ENCODE measurements around the gene SORL1-AS1.
A peak's percentile ranks its signal among the peaks of the same experiment; 100 is the strongest.

The SORL1-AS1 gene

DNA sequence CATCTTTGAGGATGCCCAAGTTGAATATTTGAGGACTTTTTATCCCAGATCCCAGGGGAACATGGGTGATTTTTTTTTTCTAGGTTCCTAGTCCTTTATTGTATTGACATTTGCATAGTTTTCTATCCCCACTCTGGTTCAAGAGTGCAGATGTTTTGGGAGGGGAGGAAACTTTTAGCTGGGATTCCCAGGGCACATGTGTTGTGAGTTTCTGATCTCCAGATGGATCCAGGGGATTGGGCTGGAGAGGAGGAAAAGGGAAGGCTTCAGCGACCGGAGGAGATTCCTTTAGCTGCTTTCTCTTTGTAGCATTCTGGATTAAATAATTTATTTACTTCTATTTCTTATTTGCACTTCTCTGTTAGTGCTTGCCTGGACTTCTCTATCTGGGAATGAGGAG is 14.7 kb upstream of the SORL1-AS1 start:
- Mint-ChIP-seq H3K27ac (peak overlapping the region; percentile 88 to 92), H3K36me3 (peaks cover 6% of the 10 kb centered on the region)

DNA sequence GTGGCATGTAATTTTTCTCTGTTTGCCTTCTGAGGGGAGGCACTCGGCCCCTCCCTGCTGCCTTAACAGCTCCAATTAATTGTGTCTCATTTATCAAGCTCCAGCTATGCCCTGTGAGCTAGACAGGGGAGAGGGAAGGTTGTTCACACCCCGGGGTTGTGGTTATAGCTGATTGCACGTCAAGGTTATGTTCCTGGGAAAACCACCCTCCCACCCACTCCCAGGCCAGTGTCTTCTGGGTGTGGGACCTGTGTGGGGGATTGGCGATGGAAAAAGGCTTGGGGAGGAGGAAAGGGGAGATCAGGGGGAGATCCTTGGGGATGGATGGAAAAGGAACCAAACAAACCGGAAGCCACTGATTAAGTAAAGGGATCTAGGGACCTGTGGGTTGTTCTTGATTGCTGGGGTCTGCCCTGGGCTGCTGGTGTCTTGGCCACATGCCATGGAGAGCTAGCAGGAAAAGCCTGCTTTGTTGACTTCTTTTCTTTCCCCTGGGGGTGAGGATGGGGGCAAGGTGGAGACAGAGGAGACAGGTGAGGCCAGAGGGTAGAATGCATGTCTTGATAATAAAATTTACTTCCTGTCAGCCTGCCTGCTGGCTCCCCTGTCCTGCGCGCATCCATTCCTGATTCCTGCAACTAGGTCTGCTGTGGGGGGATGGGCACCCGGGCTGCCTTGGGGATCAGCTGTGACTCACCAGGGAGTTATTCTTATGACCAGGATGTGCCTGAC is 13.5 kb upstream of the SORL1-AS1 start:
- Mint-ChIP-seq H3K9me3 (no peaks in the 10 kb centered on the region), H3K27ac (peak overlapping the region; percentile 88 to 92), H3K4me1 (ENCODE audit: low read depth in 2 of 2) (peaks cover 80 to 90% of the 10 kb centered on the region in 2 donors), H3K36me3 (peaks cover 6% of the 10 kb centered on the region), H3K27me3 (no peaks in the 10 kb centered on the region), H3K4me3 (peak overlapping the region; percentile 84)
- DNase-seq (ENCODE audit: low spot score) (no peak), ATAC-seq (no peak)

More for the DNA sequence above, 14.7 kb upstream of the SORL1-AS1 start:
- H3K4me3 Mint-ChIP-seq = peak overlapping the region; percentile 64
- ATAC-seq = no peak
- no peak for DNase-seq (ENCODE audit: low spot score)
- H3K27me3 Mint-ChIP-seq = no peaks in the 10 kb centered on the region
- H3K4me1 Mint-ChIP-seq (ENCODE audit: low read depth in 2 of 2) = peaks cover 82 to 90% of the 10 kb centered on the region in 2 donors
- H3K9me3 Mint-ChIP-seq = no peaks in the 10 kb centered on the region

DNA sequence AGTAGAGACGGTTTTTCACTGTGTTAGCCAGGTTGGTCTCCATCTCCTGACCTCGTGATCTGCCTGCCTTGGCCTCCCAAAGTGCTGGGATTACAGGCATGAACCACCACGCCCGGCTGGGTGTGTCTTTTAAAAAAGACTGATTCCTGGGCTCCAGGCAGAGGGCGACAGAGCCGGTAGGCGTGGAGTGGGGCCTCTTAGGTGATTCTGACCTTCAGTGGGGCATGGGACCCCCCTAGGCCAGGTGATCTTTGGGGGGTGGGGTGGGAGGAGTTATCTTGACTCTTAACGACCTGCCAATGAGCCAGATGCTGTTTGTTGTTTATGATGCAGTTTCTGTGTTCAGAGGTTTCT is 12.9 kb upstream of the SORL1-AS1 start:
- ATAC-seq = no peak
- no peaks in the 10 kb centered on the region for H3K9me3 Mint-ChIP-seq
- peaks cover 6% of the 10 kb centered on the region for H3K36me3 Mint-ChIP-seq
- H3K4me3 Mint-ChIP-seq = peak overlapping the region; percentile 84
- DNase-seq (ENCODE audit: low spot score) = no peak
- H3K4me1 Mint-ChIP-seq (ENCODE audit: low read depth in 2 of 2) = peaks cover 82 to 88% of the 10 kb centered on the region in 2 donors
- peak overlapping the region; percentile 88 to 92 for H3K27ac Mint-ChIP-seq
- no peaks in the 10 kb centered on the region for H3K27me3 Mint-ChIP-seq

DNA sequence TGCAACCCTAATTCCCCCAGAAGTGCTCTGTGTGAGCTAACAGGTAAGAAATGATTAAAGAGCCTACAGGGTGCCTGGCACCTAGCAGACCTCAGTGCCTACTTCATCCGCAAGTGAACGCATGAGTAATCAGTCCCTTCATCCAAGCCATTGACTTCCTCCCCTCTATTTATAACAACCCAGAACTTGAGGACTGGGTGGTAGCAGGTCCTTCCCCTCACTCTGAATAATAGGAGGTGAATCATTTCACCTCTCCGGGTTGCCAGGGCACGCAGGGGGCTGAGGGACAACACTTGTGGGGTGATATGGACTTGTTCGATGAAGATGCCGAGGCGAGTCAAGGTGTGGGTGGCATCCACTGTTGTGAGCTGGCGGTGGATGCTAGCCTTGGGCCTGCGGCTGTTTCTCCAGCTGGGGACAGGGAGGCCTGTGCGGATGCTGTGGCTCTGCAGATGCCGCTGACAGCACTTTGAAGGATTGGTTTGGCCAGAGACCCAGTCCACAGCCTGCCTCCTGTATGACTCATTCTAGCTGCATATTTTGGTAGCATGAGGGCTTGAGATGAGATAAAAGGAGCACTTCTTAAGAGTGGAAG is 11.7 kb upstream of the SORL1-AS1 start:
- H3K4me3 Mint-ChIP-seq = peak overlapping the region; percentile 84
- H3K27me3 Mint-ChIP-seq = no peaks in the 10 kb centered on the region
- H3K27ac Mint-ChIP-seq = peak overlapping the region; percentile 88 to 92
- H3K4me1 Mint-ChIP-seq (ENCODE audit: low read depth in 2 of 2) = peaks cover 85 to 88% of the 10 kb centered on the region in 2 donors
- no peaks in the 10 kb centered on the region for H3K9me3 Mint-ChIP-seq
- peaks cover under 1% of the 10 kb centered on the region for H3K36me3 Mint-ChIP-seq
- DNase-seq (ENCODE audit: low spot score) (peak; percentile 84), ATAC-seq (peak; percentile 84 to 86)

DNA sequence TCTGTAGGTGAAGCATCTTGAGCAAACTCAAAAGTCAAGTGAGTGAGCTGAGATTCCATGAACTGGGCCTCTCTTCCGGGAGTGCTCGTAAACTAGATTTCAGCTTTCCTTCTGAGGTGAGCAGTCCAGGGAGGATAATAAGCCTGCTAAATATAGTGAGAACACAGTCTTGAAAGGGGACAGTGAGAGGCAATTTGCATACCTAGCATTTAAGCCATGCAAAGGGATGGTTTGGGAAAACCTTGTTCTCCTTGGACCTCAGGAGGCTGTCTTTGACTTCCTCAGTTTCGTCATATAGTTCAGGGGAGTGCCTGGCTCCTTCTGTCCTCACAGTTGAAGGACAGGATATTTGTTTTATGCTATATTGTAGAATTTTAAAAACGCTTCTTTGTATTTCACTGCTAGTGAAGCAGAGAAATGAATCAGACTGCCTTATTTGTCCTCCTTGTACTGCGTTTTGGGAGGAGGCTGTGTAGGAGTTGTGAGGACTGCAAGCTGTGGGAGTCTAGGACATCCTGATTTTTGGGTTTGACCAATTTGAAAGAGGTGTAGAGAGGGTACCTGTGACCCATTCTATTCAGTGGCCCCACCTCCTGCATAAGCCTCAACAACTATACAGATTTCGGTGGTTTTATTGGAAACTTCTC is 11.0 kb upstream of the SORL1-AS1 start:
- H3K4me3 Mint-ChIP-seq = peak overlapping the region; percentile 84
- peaks cover 85 to 87% of the 10 kb centered on the region in 2 donors for H3K4me1 Mint-ChIP-seq (ENCODE audit: low read depth in 2 of 2)
- no peak for ATAC-seq
- no peaks in the 10 kb centered on the region for H3K9me3 Mint-ChIP-seq
- DNase-seq (ENCODE audit: low spot score) = no peak
- peak overlapping the region; percentile 88 to 92 for H3K27ac Mint-ChIP-seq
- no peaks in the 10 kb centered on the region for H3K36me3 Mint-ChIP-seq
- H3K27me3 Mint-ChIP-seq = no peaks in the 10 kb centered on the region

DNA sequence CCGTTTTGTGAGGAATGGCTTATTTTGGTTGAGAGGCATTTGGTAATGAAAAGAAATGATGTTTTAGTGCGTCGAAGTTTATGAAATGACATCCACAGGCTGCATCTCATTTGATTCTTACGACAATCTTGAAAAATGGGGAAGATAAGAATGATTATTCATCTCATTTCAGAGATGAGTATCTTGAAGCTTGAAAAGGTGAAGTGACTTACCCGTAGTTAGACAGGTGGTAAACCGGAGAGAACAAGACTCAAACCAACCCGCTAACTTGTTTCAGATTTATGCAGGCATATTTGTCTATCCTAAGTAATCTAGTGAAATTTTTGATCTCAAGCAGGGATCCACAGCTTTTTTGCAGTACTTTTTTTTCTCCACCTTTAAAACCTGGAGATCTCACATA is 9.1 kb upstream of the SORL1-AS1 start:
- peaks cover 85 to 87% of the 10 kb centered on the region in 2 donors for H3K4me1 Mint-ChIP-seq (ENCODE audit: low read depth in 2 of 2)
- H3K9me3 Mint-ChIP-seq = no peaks in the 10 kb centered on the region
- H3K27ac Mint-ChIP-seq = peak overlapping the region; percentile 88 to 92
- H3K27me3 Mint-ChIP-seq = no peaks in the 10 kb centered on the region
- H3K4me3 Mint-ChIP-seq = peak overlapping the region; percentile 84
- ATAC-seq = no peak
- no peaks in the 10 kb centered on the region for H3K36me3 Mint-ChIP-seq
- DNase-seq (ENCODE audit: low spot score) = no peak

DNA sequence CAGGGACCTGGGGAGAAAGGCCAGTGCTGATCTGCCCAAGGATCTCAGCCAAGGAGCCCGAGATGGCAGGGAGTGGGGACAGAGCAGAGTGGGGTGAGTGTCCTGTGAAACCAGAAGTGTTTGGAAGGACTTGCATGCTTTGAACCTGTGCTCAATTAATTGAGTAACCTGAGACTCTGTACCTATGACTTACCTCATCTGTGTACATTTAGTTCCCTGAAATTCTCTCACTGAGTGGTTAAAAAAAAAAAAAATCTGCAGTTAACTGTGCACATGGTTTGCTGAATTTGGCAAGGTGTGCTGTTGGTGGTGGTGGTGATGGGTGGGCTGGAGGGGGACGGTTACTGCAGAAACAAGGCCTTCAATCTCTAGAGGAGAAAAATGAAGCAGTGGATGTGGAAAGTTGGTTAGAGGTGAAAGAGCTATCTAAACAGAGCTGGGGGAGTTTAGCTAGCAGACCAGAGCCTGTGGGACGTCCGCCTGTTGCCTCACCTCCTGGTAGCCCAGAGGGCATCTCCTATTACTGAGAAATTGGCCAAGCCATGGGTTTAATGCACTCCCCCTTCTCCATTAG is 8.3 kb upstream of the SORL1-AS1 start:
- ATAC-seq = no peak
- Mint-ChIP-seq H3K4me1 (ENCODE audit: low read depth in 2 of 2) (peaks cover 84 to 87% of the 10 kb centered on the region in 2 donors), H3K9me3 (no peaks in the 10 kb centered on the region), H3K27me3 (no peaks in the 10 kb centered on the region), H3K27ac (peak overlapping the region; percentile 88 to 92), H3K4me3 (no peak overlapping the region), H3K36me3 (no peaks in the 10 kb centered on the region)
- no peak for DNase-seq (ENCODE audit: low spot score)

DNA sequence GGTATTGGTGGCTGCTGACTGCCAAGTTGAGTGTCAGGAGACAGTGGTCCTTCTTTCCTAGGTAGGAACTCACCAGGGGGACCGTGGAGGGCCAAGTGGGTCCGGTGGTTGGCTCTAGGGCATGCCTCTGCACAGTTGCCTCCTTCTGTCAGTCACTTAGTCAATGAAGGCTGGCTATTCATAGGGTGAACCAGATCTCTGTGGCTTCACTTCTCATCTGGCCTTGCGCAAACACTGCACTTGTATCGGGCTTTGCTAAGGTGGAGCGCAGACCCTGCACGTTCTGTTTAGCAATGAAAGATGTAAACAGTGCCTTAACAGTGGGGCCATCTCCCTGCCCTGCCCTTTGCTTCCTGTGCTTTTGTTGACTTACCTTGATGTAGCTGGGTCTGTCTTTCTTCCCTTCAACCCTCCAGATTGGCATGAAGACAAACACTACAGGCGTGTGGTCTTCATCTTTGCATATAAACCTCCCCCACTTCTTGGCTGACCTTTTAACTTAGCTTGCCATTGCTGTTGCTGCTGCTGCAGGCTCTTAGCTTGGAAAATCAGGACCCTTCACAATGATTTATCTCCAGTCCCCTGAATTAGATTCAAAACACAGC is 6.7 kb upstream of the SORL1-AS1 start:
- Mint-ChIP-seq H3K4me1 (ENCODE audit: low read depth in 2 of 2) (peaks cover 83 to 84% of the 10 kb centered on the region in 2 donors), H3K27ac (peak overlapping the region; percentile 88 to 92), H3K36me3 (no peaks in the 10 kb centered on the region), H3K9me3 (no peaks in the 10 kb centered on the region), H3K27me3 (no peaks in the 10 kb centered on the region), H3K4me3 (peak overlapping the region; percentile 9)
- DNase-seq (ENCODE audit: low spot score) (no peak), ATAC-seq (peak; percentile 27 to 55)

DNA sequence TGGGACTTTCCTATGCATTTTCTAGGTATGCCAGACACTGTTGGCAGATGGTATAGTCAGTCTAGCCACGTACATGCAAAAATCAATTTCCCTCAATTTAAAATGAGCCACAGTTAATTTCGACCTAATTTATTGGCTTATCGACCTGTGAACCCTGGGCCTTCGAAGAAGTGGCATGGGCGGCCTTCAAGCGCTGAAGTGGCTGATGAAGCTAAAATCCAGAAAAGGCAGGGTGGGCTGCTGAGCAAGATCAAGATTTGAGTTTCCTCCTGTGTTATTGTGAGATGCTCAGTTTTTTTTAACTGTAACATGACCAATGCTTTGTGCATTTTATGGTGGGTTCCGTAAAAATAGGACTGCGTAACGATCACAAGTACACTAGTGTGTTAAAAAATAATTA is 5.8 kb upstream of the SORL1-AS1 start:
- Mint-ChIP-seq H3K36me3 (no peaks in the 10 kb centered on the region), H3K27ac (peak overlapping the region; percentile 88 to 92), H3K4me3 (no peak overlapping the region), H3K9me3 (no peaks in the 10 kb centered on the region), H3K27me3 (no peaks in the 10 kb centered on the region), H3K4me1 (ENCODE audit: low read depth in 2 of 2) (peaks cover 83 to 84% of the 10 kb centered on the region in 2 donors)
- DNase-seq (ENCODE audit: low spot score) = no peak
- no peak for ATAC-seq

DNA sequence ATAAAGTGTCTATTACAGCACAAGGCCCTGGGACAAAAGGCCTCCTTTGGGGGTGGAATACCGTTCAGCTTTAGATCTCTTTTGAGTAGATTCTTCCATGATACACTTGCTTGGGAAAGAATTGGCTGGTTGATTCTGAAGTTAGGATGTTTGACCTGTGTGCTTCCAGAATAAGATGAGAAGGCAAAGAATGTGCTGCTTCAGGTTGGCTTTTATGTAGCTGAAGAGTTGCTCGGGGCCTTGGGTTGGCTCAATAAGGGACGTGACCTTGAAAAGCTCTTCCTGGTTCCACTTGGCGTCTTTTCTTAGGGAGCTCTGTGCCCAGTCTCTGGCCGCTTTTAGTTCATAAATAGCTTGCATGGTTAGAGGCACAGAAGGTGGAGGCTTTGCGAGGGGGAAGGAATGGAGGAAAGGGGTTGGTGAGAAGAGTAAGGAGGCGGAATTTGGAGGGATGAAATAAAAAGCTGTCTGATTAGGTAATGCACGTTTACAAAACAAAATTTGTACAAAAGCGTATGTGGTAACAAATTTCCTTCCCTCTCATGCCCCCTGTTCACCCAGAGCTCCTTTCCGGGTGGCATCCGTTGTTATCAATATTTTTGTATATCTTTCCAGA is 4.2 kb upstream of the SORL1-AS1 start:
- peaks cover 79% of the 10 kb centered on the region in 2 donors for H3K4me1 Mint-ChIP-seq (ENCODE audit: low read depth in 2 of 2)
- H3K27ac Mint-ChIP-seq = peak overlapping the region; percentile 85 to 92
- ATAC-seq (no peak), DNase-seq (ENCODE audit: low spot score) (no peak)
- H3K27me3 Mint-ChIP-seq = no peaks in the 10 kb centered on the region
- H3K4me3 Mint-ChIP-seq = no peak overlapping the region
- H3K36me3 Mint-ChIP-seq = no peaks in the 10 kb centered on the region
- no peaks in the 10 kb centered on the region for H3K9me3 Mint-ChIP-seq

DNA sequence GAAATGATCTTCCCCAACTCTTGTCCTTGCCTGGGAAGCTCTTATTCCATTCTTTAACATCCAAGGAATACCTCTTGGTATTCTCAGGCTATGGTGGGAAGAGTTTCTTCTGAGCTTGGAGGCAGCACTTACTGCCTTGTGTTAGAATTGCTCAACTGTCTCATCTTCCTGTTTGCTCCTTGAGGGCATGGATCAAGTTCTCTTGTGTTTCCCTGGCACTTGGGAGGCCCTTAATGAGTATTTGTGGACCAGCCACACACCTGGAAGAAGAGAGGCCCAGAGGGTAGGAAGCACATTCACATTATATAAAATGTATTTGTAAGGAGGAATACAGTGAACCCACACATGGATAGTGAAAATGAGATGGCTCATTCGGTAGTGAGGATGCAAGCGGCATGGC is 3.4 kb upstream of the SORL1-AS1 start:
- no peaks in the 10 kb centered on the region for H3K27me3 Mint-ChIP-seq
- H3K36me3 Mint-ChIP-seq = no peaks in the 10 kb centered on the region
- H3K4me1 Mint-ChIP-seq (ENCODE audit: low read depth in 2 of 2) = peaks cover 75 to 77% of the 10 kb centered on the region in 2 donors
- peak overlapping the region; percentile 85 to 92 for H3K27ac Mint-ChIP-seq
- no peak for ATAC-seq
- no peaks in the 10 kb centered on the region for H3K9me3 Mint-ChIP-seq
- no peak for DNase-seq (ENCODE audit: low spot score)
- peak overlapping the region; percentile 40 for H3K4me3 Mint-ChIP-seq

DNA sequence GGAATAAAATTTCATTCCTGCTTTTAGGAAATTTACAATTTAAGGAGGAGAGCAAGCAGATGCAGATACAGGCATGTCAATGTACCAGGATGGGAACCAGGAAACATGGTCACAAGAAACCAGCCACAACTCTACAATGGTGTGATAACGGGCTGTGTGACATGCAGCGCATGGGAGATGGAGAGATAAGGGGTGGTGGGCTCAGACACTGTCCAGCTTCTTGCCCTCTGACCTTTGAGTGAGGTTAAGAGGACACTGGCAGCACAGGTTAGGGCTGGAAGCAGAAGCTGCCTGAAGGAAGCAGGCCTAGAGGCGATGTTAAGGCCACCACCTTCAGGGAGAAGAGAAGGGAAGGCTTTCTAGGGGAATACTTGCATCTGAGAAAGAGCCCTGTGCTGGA is 2.3 kb upstream of the SORL1-AS1 start:
- ATAC-seq = no peak
- peaks cover 78 to 84% of the 10 kb centered on the region in 2 donors for H3K4me1 Mint-ChIP-seq (ENCODE audit: low read depth in 2 of 2)
- peak overlapping the region; percentile 85 to 92 for H3K27ac Mint-ChIP-seq
- no peak for DNase-seq (ENCODE audit: low spot score)
- H3K9me3 Mint-ChIP-seq = no peaks in the 10 kb centered on the region
- peak overlapping the region; percentile 95 for H3K4me3 Mint-ChIP-seq
- no peaks in the 10 kb centered on the region for H3K36me3 Mint-ChIP-seq
- no peaks in the 10 kb centered on the region for H3K27me3 Mint-ChIP-seq

DNA sequence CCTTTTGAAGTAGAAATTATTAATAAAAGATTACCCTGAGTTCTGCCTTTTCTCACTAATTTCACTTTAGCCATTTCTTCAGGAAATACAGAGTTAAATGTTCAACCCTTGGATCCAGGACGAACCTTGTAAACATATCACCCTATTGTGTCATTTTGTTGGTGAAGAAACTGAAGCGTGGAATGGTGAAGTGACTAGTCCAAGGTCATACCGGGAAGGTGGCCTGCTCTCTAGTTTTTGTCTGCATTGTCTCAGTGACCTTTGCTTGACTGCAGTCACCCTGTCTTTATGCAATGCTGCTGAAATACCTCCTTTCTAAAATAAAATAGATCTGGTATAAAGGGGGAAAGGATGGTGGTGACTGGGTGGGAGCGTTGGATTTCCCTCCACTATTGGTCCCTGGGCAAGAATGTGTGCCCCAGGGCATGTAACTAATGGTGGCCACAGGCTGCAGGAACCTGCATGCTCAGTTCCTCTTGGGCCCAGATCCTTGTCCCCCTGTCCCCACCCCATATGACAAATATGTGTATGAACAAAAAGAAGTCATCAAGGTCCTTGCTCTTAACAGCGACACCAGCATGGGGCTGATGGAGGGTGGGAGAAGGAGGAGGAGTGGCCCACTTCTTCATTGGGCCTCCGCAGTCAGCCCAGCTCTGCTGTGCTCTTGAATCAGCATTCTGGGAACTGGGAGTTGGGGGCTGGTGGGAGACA is 977 bp upstream of the SORL1-AS1 start:
- peak overlapping the region; percentile 85 to 92 for H3K27ac Mint-ChIP-seq
- peak overlapping the region; percentile 95 for H3K4me3 Mint-ChIP-seq
- H3K4me1 Mint-ChIP-seq (ENCODE audit: low read depth in 2 of 2) = peaks cover 79 to 84% of the 10 kb centered on the region in 2 donors
- no peaks in the 10 kb centered on the region for H3K9me3 Mint-ChIP-seq
- H3K36me3 Mint-ChIP-seq = no peaks in the 10 kb centered on the region
- H3K27me3 Mint-ChIP-seq = no peaks in the 10 kb centered on the region
- no peak for ATAC-seq
- no peak for DNase-seq (ENCODE audit: low spot score)
